Activated CD4-positive, alpha-beta T cell treated with anti-CD3 and anti-CD28 coated beads, Interleukin-2, amount 10 ng/mL, durations not matched to agents 24 days and 14 days (primary cell): ENCODE data around the gene LOC101059915.
"Not testable (repeated sequence)": the region's sequence is repeated elsewhere in the genome, so short reads cannot be mapped to it uniquely, and the experiment has no call there.

Source experiments
- DNase-seq: peaks from one replicate; pipeline ENCODE4 v3.0.0; 2022
- H3K27ac Mint-ChIP-seq: one replicate; pipeline ENCODE4 v1.8.0; 2022; ENCODE audit warnings: mild to moderate bottlenecking, mixed read lengths
- H3K27me3 Mint-ChIP-seq: one replicate; pipeline ENCODE4 v1.8.0; 2022; ENCODE audit warnings: mixed read lengths
- H3K36me3 Mint-ChIP-seq: one replicate; pipeline ENCODE4 v1.8.0; 2022; ENCODE audit warnings: low read depth, mild to moderate bottlenecking, mixed read lengths
- H3K4me1 Mint-ChIP-seq: one replicate; pipeline ENCODE4 v1.8.0; 2021; ENCODE audit warnings: mixed read lengths
- H3K4me3 Mint-ChIP-seq: one replicate; pipeline ENCODE4 v1.8.0; 2022; ENCODE audit warnings: mild to moderate bottlenecking, moderate library complexity, mixed read lengths
- H3K9me3 Mint-ChIP-seq: one replicate; pipeline ENCODE4 v1.8.0; 2021; ENCODE audit warnings: mixed read lengths
- intact Hi-C: fragments of 100-400 bp; cut with micrococcal nuclease; formaldehyde crosslinking; loops from one replicate; pipeline ENCODE4 v1.15.1; 2023

The LOC101059915 gene

DNA sequence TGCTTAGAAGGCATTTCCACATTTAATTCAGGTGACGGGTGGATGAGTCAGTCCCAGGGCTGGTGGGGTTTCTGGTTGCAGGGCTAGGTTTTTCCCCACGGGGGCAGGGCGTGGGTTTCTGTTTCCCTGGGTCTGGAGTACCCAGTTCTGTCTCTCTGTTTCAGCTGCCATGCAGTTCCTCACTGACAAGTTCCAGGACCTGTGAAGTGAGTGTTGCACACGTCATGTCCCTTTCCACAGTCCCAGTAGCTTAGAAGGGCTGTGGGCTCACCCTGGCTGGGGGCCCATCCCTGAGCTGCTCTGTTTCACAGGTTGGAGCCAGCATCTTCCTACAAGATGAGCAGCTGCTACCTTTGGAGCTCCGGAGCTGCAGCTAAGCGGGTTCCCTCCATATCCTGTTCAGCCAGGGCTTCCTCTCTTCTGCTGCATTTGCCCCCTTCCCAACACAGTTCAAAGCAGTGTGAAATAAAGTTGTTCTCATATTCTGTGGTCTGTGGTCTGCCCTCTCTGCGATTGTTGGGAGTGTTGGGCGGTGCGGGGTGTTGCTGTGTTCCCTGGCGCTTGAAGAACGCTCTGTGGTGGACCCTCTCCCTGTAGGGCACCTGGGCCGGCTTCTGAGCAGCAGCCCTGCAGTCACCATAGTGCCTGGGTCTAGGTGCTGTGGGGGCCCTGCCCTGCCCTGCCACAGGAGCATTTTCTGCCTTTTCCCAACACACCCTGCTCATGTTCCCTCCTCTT, 3.9 kb downstream of the LOC101059915 start:
- peaks cover 18% of the 10 kb centered on the region for H3K4me1 Mint-ChIP-seq
- intact Hi-C loops: no loop called here
- no peaks in the 10 kb centered on the region for H3K9me3 Mint-ChIP-seq
- H3K36me3 Mint-ChIP-seq: no peaks in the 10 kb centered on the region
- H3K27ac Mint-ChIP-seq: peak overlapping the region; percentile 78
- H3K4me3 Mint-ChIP-seq: peak overlapping the region; percentile 55
- DNase-seq: peak; percentile 59
- peaks cover 5% of the 10 kb centered on the region for H3K27me3 Mint-ChIP-seq

DNA sequence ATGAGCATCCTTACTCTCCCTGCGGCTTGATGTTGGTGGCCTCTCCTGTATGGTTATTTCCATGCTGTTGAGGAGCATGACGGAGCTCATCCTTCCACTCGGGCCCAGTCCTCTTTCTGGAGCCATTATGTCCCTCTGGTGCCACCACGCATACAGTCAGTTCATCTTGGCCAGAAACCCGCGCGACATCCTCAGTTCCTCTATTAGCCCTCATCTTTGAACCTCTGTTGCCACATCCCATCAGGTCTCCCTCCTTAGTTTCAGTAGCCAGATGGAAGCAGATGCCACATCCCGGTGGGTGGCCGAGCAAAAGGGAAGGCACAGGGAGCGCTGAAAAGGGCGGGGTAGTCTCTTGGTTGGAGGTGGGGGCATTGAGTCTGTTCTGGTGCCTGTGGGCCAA, 4.6 kb downstream of the LOC101059915 start:
- H3K27ac Mint-ChIP-seq: peak overlapping the region; percentile 78
- H3K27me3 Mint-ChIP-seq: peaks cover 5% of the 10 kb centered on the region
- no peak for DNase-seq
- no peaks in the 10 kb centered on the region for H3K9me3 Mint-ChIP-seq
- intact Hi-C loops: no loop called here
- H3K4me3 Mint-ChIP-seq: peak overlapping the region; percentile 40
- H3K4me1 Mint-ChIP-seq: peaks cover 18% of the 10 kb centered on the region
- no peaks in the 10 kb centered on the region for H3K36me3 Mint-ChIP-seq

DNA sequence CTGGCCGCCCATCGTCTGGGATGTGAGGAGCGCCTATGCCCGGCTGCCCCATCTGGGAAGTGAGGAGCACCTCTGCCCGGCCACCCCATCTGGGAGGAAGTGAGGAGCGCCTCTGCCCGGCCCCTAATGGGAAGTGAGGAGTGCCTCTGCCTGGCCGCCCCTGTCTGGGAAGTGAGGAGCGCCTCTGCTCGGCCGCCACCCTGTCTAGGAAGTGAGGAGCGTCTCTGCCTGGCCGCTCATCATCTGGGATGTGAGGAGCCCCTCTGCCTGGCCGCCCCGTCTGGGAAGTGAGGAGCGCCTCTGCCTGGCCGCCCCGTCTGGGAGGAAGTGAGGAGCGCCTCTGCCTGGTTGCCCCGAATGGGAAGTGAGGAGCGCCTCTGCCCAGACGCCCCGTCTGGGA, 8.3 kb downstream of the LOC101059915 start:
- H3K27me3 Mint-ChIP-seq: peaks cover 16% of the 10 kb centered on the region

DNA sequence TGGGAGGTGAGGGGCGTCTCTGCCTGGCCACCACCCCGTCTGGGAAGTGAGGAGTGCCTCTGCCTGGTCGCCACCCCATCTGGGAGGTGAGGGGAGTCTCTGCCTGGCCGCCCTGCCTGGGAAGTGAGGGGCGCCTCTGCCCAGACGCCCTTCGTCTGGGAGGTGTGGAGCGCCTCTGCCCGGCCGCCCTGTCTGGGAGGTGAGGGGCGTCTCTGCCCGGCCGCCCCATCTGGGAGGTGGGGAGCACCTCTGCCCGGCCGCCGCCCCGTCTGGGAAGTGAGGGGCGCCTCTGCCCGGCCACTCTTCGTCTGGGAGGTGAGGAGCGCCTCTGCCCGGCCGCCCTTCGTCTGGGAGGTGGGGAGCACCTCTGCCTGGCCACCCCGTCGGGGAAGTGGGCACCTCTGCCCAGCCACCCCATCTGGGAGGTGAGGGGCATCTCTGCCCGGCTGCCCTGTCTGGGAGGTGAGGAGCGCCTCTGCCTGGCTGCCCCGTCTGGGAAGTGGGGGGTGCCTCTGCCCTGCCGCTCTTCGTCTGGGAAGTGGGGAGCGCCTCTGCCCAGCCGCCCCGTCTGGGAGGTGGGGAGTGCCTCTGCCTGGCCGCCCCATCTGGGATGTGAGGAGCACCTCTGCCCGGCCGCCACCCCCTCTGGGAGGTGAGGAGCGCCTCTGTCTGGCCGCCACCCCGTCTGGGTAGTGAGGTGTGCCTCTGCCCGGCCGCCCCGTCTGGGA, 8.9 kb downstream of the LOC101059915 start:
- H3K27ac Mint-ChIP-seq, H3K9me3 Mint-ChIP-seq, H3K4me1 Mint-ChIP-seq, H3K4me3 Mint-ChIP-seq, H3K36me3 Mint-ChIP-seq, intact Hi-C loops: not testable (repeated sequence)
- peaks cover 19% of the 10 kb centered on the region for H3K27me3 Mint-ChIP-seq
- DNase-seq: peak; percentile 17

More for the DNA sequence above, 8.3 kb downstream of the LOC101059915 start:
- H3K27ac Mint-ChIP-seq, H3K9me3 Mint-ChIP-seq, intact Hi-C loops, H3K4me3 Mint-ChIP-seq, H3K36me3 Mint-ChIP-seq: not testable (repeated sequence)
- H3K4me1 Mint-ChIP-seq: peaks cover 13% of the 10 kb centered on the region
- DNase-seq: peak; percentile 3

DNA sequence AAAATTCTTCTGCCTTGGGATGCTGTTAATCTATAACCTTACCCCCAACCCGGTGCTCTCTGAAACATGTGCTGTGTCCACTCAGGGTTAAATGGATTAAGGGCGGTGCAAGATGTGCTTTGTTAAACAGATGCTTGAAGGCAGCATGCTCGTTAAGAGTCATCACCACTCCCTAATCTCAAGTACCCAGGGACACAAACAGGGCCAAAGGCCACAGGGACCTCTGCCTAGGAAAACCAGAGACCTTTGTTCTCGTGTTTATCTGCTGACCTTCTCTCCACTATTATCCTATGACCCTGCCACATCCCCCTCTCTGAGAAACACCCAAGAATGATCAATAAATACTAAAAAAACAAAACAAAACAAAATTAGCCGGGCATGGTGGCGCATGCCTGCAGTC, 9.8 kb downstream of the LOC101059915 start:
- H3K4me1 Mint-ChIP-seq, H3K9me3 Mint-ChIP-seq, H3K36me3 Mint-ChIP-seq, DNase-seq, H3K27ac Mint-ChIP-seq, intact Hi-C loops, H3K4me3 Mint-ChIP-seq: not testable (repeated sequence)
- peaks cover 17% of the 10 kb centered on the region for H3K27me3 Mint-ChIP-seq

DNA sequence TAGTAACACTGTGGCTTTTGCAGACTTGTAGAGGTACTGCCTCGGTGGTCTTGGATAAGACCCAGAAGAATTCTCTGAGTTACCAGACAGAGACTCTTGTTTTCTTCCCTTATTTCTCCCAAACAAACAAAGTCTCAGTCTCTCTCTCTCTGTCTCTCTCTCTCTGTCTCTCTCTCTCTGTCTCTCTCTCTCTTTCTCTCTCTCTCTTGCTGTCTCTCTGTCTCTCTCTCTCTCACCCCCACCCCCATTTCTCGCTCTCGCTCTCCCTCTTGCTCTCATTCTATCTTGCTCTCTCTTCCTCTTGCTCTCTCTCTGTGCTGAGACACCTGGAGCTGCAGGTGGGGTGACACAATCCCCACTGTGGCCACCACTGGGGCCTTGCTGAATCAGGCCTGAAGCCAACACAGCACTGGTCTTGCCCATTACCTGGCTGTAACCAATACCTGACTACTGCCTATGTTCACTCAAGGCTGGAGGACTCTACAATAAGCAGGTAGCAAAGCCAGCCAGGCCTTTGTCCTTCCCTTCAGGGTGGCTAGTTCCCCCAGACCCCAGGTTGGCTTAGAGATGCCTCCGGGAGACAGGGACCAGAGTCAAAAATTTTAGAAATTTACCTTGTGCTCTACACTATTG, 12.3 kb downstream of the LOC101059915 start:
- no peaks in the 10 kb centered on the region for H3K9me3 Mint-ChIP-seq
- DNase-seq: peak; percentile 18
- H3K27ac Mint-ChIP-seq: no peak overlapping the region
- no peak overlapping the region for H3K4me3 Mint-ChIP-seq
- intact Hi-C loops: no loop called here
- no peaks in the 10 kb centered on the region for H3K36me3 Mint-ChIP-seq
- H3K27me3 Mint-ChIP-seq: peaks cover 15% of the 10 kb centered on the region
- H3K4me1 Mint-ChIP-seq: no peaks in the 10 kb centered on the region

DNA sequence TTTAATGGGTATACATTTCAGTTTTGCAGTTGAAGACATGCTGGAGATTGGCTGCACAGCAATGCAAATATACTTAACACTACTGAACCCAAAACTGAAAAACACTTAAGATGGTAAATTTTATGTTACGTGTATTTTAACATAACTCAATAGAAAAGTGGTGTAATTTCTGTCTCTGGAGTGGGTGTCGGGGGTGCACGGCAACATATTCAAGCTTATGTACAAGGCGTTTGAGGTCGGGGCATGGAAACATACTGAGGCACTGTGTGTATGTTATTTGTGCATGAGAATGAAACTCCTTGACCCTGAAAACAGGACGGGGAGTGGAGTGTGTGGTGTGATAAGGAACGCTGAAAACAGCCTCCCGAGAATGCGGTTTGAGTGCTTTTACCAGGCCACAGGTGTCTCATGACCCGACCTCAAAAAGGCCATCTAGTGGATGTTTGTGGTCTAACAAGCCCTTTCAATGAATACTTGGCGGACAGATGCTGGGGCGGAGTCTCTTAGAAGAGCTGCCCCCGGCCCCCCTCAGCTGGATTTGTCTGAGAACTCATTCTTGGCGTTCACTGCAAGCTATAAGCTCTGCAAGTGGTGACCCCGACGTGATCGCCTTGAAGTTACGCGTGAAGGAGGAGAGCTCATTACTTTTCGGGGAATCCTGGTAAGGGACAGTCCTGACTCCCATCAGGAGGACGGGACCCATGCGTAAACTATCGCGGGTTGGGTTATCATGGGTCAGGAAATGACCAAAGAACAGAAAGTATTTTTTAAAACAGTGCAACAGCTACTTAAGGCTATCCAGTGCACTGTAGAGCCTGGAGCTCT, 29.5 kb downstream of the LOC101059915 start:
- DNase-seq, H3K36me3 Mint-ChIP-seq, H3K4me3 Mint-ChIP-seq, H3K9me3 Mint-ChIP-seq, H3K27me3 Mint-ChIP-seq, intact Hi-C loops, H3K27ac Mint-ChIP-seq, H3K4me1 Mint-ChIP-seq: not testable (repeated sequence)

DNA sequence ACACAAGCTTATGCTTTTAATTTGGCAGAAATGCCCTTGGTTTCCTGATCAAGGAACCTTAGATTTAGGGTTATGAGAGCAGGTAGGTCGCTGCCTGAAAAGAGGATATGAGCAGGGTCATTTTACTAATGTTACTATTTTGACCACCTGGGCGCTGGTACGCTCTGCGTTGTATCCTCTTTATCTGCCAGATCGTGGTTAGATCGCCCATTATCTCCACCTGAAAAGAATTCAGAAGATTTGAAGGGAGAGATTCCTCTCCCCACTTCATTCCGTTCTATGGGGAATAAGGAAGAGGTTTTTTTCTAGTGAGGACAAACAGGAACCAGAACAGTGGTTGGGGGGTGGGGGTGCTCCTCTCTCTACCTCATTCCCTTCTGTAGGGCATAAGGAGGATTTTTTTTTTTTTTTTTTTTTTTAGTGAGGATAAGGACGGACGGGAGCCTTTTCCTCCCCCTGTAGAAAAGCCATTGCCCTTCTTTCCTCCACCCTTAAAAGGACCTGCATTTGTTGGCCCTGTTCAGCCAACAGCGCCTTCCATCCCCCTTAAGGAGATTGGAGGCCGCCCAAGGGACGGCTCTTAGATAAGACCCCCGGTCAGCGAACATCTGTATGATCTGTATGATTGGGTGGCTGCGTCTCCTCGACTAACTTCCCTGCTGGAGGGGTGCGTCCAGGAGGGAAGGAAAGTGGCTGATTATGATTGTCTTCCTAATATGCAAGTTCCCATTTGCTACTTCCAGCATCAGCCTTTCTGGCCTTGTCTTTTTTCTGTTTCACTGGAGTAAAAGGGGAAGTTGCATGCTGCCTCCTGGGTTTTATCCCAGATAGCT, 30.3 kb downstream of the LOC101059915 start:
- intact Hi-C loops, H3K9me3 Mint-ChIP-seq, DNase-seq: not testable (repeated sequence)

DNA sequence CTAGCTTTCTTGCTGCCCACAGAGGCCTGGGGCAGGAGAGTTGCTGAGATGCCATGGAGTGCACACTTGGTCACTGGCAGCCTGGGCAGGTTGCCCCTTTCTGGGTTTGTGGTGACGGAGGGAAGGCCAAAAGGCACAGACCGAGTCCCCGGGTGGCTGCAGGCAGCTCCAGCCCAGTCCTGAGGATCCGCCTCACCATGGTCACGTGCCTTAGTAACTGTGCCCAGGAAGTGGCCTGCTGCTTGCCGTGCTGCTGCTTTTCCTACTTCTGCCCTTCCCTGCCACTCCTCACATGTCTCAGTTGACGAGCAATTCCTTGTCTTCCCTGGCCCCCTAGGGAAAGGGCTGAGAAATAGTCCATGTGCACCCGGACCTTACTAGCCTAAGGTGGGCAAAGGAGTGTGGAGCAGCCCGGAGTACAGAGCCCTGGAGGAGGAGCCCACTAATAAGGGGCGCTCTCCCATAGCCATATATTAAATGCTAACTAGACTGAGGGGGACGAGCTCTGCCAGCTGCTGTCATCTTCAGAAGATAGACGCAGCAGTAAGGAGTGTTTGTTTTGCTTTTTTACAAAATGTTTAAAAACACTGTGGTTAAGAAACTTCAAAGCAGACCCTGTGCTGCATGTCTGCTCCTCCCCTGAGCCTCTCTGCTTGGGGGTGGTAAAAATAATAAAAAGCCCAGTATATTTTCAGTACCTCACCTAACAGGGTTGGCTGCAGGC, 31.1 kb downstream of the LOC101059915 start:
- H3K27ac Mint-ChIP-seq, DNase-seq, H3K4me1 Mint-ChIP-seq, H3K27me3 Mint-ChIP-seq, H3K36me3 Mint-ChIP-seq, H3K4me3 Mint-ChIP-seq, H3K9me3 Mint-ChIP-seq, intact Hi-C loops: not testable (repeated sequence)

More for the DNA sequence above, 30.3 kb downstream of the LOC101059915 start:
- H3K27ac Mint-ChIP-seq, H3K4me1 Mint-ChIP-seq, H3K27me3 Mint-ChIP-seq, H3K36me3 Mint-ChIP-seq, H3K4me3 Mint-ChIP-seq: not testable (repeated sequence)

DNA sequence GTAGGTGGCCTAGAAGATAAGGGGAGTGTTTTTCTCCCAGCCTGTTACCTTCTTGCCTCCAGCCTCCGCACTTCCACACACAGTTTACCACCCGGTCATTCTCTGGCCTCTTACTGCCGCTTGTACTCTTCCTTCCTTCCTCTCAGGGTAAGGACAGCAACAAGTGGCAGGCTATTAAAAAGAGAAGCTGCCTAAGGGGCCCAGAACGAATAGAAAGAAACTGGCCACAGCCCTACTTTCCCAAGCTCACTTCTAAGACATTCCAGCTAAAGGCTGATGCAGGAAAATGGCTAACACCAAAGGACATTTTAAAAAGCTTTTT, 31.6 kb downstream of the LOC101059915 start:
- DNase-seq, H3K36me3 Mint-ChIP-seq, H3K4me1 Mint-ChIP-seq, H3K9me3 Mint-ChIP-seq, H3K27me3 Mint-ChIP-seq, H3K4me3 Mint-ChIP-seq, intact Hi-C loops, H3K27ac Mint-ChIP-seq: not testable (repeated sequence)

DNA sequence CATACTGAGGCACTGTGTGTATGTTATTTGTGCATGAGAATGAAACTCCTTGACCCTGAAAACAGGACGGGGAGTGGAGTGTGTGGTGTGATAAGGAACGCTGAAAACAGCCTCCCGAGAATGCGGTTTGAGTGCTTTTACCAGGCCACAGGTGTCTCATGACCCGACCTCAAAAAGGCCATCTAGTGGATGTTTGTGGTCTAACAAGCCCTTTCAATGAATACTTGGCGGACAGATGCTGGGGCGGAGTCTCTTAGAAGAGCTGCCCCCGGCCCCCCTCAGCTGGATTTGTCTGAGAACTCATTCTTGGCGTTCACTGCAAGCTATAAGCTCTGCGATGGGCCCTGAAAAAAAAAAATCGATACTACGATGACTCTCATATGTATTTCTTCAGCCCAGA, 35.5 kb downstream of the LOC101059915 start:
- H3K4me3 Mint-ChIP-seq, H3K36me3 Mint-ChIP-seq, H3K4me1 Mint-ChIP-seq, DNase-seq, H3K27me3 Mint-ChIP-seq, H3K27ac Mint-ChIP-seq, H3K9me3 Mint-ChIP-seq, intact Hi-C loops: not testable (repeated sequence)

DNA sequence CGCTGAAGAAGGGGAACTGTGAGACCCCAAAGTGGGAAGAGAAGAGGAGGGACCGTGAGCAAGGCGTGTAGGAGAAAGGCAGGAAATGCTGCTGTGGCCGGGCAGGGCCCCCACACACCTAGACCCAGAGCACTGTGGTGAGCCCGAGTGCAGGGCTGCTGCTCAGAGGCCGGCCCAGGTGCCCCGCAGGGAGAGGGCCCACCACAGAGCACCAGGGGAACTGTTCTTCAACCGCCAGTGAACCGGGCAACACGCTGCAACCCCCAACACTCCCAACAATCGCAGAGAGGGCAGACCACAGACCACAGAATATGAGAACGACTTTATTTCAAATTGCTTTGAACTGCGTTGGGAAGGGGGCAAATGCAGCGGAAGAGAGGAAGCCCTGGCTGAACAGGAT, 46.7 kb downstream of the LOC101059915 start:
- H3K4me1 Mint-ChIP-seq, H3K9me3 Mint-ChIP-seq, H3K27ac Mint-ChIP-seq, H3K27me3 Mint-ChIP-seq, DNase-seq, H3K4me3 Mint-ChIP-seq, intact Hi-C loops, H3K36me3 Mint-ChIP-seq: not testable (repeated sequence)

DNA sequence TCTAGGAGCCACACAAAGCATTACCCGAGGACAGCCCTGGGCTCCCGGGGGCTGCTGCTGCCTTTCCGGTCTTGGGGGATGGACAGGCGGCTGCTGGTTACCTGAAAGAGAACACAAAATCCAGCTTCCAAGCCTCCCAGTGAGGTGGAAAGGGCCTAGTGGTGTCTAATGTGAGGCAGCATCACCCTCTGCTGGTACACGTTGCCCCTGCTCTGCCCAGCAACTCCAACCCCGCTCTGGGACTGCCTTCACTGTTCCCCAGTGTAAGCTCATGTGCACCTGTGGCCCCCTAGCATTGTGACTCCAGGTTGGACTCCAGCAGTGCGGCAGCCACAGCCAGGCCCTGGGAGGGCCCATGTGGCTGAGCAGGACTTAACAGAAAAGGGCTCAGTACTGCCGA, 48.2 kb downstream of the LOC101059915 start:
- H3K4me1 Mint-ChIP-seq, intact Hi-C loops, H3K27ac Mint-ChIP-seq, DNase-seq, H3K36me3 Mint-ChIP-seq, H3K4me3 Mint-ChIP-seq, H3K27me3 Mint-ChIP-seq, H3K9me3 Mint-ChIP-seq: not testable (repeated sequence)
